GM23338 (cell line): ENCODE results near the gene TTYH3. TPM values are rescaled to one million over a fixed set of nuclear protein-coding genes. Genes with fewer than 3 reads are reported as not detected.

Source experiments
- ATAC-seq: fragments of 200-7000 bp; cut with Tn5 transposase; 3 replicates; pipeline ENCODE4 v1.9.1; 2020
- DNase-seq: peaks from one replicate; pipeline ENCODE4 v3.0.0-alpha.2; 2015; ENCODE audit warnings: low spot score
- H2AFZ ChIP-seq: fragments of 200-600 bp; sonication (generic); 2 replicates; pipeline ENCODE4 v1.8.0; 2016; ENCODE audit warnings: antibody characterized with exemption, mild to moderate bottlenecking, moderate library complexity
- H3F3A ChIP-seq: fragments of 200-600 bp; sonication (generic); replicated peaks from 2 replicates; pipeline ENCODE4 v1.8.0; 2017; ENCODE audit warnings: antibody characterized with exemption, mixed run types, low read depth
- H3K27ac ChIP-seq: fragments of 200-600 bp; sonication (generic); 2 replicates; pipeline ENCODE4 v1.6.1; 2016; ENCODE audit warnings: low read depth
- H3K27me3 ChIP-seq: fragments of 200-600 bp; sonication (generic); 2 replicates; pipeline ENCODE4 v1.8.0; 2016; ENCODE audit warnings: mild to moderate bottlenecking, mixed run types, moderate library complexity; ENCODE audit not compliant: insufficient read depth
- H3K36me3 ChIP-seq: fragments of 200-600 bp; sonication (generic); 2 replicates; pipeline ENCODE4 v1.8.0; 2016; ENCODE audit warnings: mild to moderate bottlenecking; ENCODE audit not compliant: insufficient read depth
- H3K4me1 ChIP-seq: fragments of 200-600 bp; sonication (generic); 2 replicates; pipeline ENCODE4 v1.8.0; 2016; ENCODE audit warnings: mild to moderate bottlenecking, moderate library complexity; ENCODE audit not compliant: insufficient read depth
- H3K4me2 ChIP-seq: fragments of 200-600 bp; sonication (generic); 2 replicates; pipeline ENCODE4 v1.7.1; 2017; ENCODE audit warnings: mixed run types
- H3K4me3 ChIP-seq: fragments of 200-600 bp; sonication (generic); 2 replicates; pipeline ENCODE4 v1.6.1; 2016; ENCODE audit warnings: mixed run types
- H3K79me2 ChIP-seq: fragments of 200-600 bp; sonication (generic); replicated peaks from 2 replicates; pipeline ENCODE4 v1.8.0; 2017; ENCODE audit warnings: mild to moderate bottlenecking; ENCODE audit not compliant: insufficient read depth
- H3K9me2 ChIP-seq: fragments of 200-600 bp; sonication (generic); 2 replicates; pipeline ENCODE4 v1.8.0; 2017; ENCODE audit not compliant: insufficient read depth
- H4K20me1 ChIP-seq: fragments of 200-600 bp; sonication (generic); replicated peaks from 2 replicates; pipeline ENCODE4 v1.8.0; 2017; ENCODE audit warnings: mild to moderate bottlenecking; ENCODE audit not compliant: insufficient read depth
- H3K27ac Mint-ChIP-seq: 2 replicates; pipeline ENCODE4 v1.8.0; 2020; ENCODE audit warnings: inconsistent platforms, mild to moderate bottlenecking, moderate library complexity, mixed read lengths
- H3K27me3 Mint-ChIP-seq: 3 replicates; pipeline ENCODE4 v1.8.0; 2022; ENCODE audit warnings: low read depth, mild to moderate bottlenecking, moderate library complexity, mixed read lengths, inconsistent platforms; ENCODE audit not compliant: insufficient read depth, poor library complexity
- H3K36me3 Mint-ChIP-seq: 3 replicates; pipeline ENCODE4 v1.8.0; 2021; ENCODE audit warnings: low read depth, mild to moderate bottlenecking, inconsistent platforms, moderate library complexity, mixed read lengths
- H3K4me1 Mint-ChIP-seq: 3 replicates; pipeline ENCODE4 v1.8.0; 2020; ENCODE audit warnings: mild to moderate bottlenecking, inconsistent platforms, mixed read lengths
- H3K4me3 Mint-ChIP-seq: 3 replicates; pipeline ENCODE4 v1.8.0; 2021; ENCODE audit warnings: moderate library complexity, mild to moderate bottlenecking, inconsistent platforms, mixed read lengths
- H3K9me3 Mint-ChIP-seq: 3 replicates; pipeline ENCODE4 v1.8.0; 2020; ENCODE audit warnings: moderate library complexity, mild to moderate bottlenecking, inconsistent platforms, mixed read lengths
- CREB1 ChIP-seq: fragments of 250-450 bp; sonication (Bioruptor Pico); IDR thresholded peaks from 2 replicates; pipeline ENCODE4 v1.5.0; 2020; ENCODE audit warnings: low read depth, mild to moderate bottlenecking, moderate library complexity
- CTCF ChIP-seq, 2 experiments: fragments of 200-600 bp in 1 of 2; sonication (generic) in 1 of 2; conservative IDR thresholded peaks; 2 replicates each; pipeline versions ENCODE4 v1.5.1 to v1.6.1; 2016 to 2017; ENCODE audit warnings: antibody characterized with exemption in 2 of 2, low read depth in 2 of 2, mild to moderate bottlenecking in 2 of 2, moderate library complexity in 1 of 2
- ETS1 ChIP-seq: IDR thresholded peaks from 2 replicates; pipeline ENCODE4 v1.6.1; 2016; ENCODE audit warnings: antibody characterized with exemption
- EZH2 ChIP-seq: fragments of 200-600 bp; sonication (generic); IDR thresholded peaks from one replicate; pipeline ENCODE4 v1.8.0; 2017; ENCODE audit warnings: antibody characterized with exemption, mild to moderate bottlenecking, low read depth; ENCODE audit not compliant: unreplicated experiment
- EZH2phosphoT487 ChIP-seq: fragments of 200-600 bp; sonication (generic); IDR thresholded peaks from one replicate; pipeline ENCODE4 v1.8.1; 2018; ENCODE audit warnings: antibody characterized with exemption; ENCODE audit not compliant: unreplicated experiment
- JUNB ChIP-seq: IDR thresholded peaks from one replicate; pipeline ENCODE4 v1.6.1; 2016; ENCODE audit warnings: antibody characterized with exemption; ENCODE audit not compliant: unreplicated experiment
- NANOG ChIP-seq: IDR thresholded peaks from 2 replicates; pipeline ENCODE4 v1.6.1; 2016; ENCODE audit warnings: antibody characterized with exemption, borderline replicate concordance
- POLR2AphosphoS5 ChIP-seq: IDR thresholded peaks from 2 replicates; pipeline ENCODE4 v1.6.1; 2016; ENCODE audit warnings: antibody characterized with exemption, low read depth
- REST ChIP-seq: IDR thresholded peaks from one replicate; pipeline ENCODE4 v1.6.1; 2018; ENCODE audit warnings: antibody characterized with exemption; ENCODE audit not compliant: unreplicated experiment
- STAT1 ChIP-seq: IDR thresholded peaks from one replicate; pipeline ENCODE4 v1.6.1; 2016; ENCODE audit warnings: antibody characterized with exemption; ENCODE audit not compliant: unreplicated experiment
- ZNF114 ChIP-seq: fragments of 250-450 bp; sonication (Bioruptor Pico); IDR thresholded peaks from 2 replicates; pipeline ENCODE4 v1.5.0; 2020; ENCODE audit warnings: mild to moderate bottlenecking, moderate library complexity
- ZNF331 ChIP-seq: fragments of 250-450 bp; sonication (Bioruptor Pico); IDR thresholded peaks from 2 replicates; pipeline ENCODE4 v1.5.0; 2020; ENCODE audit warnings: low read depth, mild to moderate bottlenecking, moderate library complexity
- ZNF462 ChIP-seq: fragments of 250-450 bp; sonication (Bioruptor Pico); IDR thresholded peaks from 2 replicates; pipeline ENCODE4 v1.5.0; 2020; ENCODE audit warnings: mild to moderate bottlenecking, moderate library complexity
- polyA plus RNA-seq: library from polyadenylated mRNA; unstranded; fragments of >200 nt; fragmentation: Nextera tagmentation; extraction: Ambion mirVana; gene quantifications from 2 replicates; pipeline ENCODE4 v1.2.1, GENCODE V29; 2016
- total RNA-seq: library from RNA; depleted of rRNA; stranded (reverse); fragments of >200 nt; shearing (Covaris generic); gene quantifications from 2 replicates; pipeline ENCODE4 v1.2.3, GENCODE V29; 2014

Gene TTYH3
- total and polyA plus RNA-seq, 2 experiments from 2014 or later = 59.6 to 126 TPM

GRCh38 chr7:2619116-2619515 lies 12.7 kb upstream of the TTYH3 start:
- Mint-ChIP-seq H3K4me3 (no peak overlapping the region), H3K9me3 (no peaks in the 10 kb centered on the region), H3K36me3 (no peaks in the 10 kb centered on the region), H3K27ac (no peak overlapping the region), H3K27me3 (peaks cover 10% of the 10 kb centered on the region), H3K4me1 (peaks cover 35% of the 10 kb centered on the region)
- H3K4me1 ChIP-seq = peaks cover 17% of the 10 kb centered on the region
- H3K4me2 ChIP-seq = no peak overlapping the region
- H3K27me3 ChIP-seq = no peaks in the 10 kb centered on the region
- H4K20me1 ChIP-seq = no peaks in the 10 kb centered on the region
- no peaks in the 10 kb centered on the region for H3K79me2 ChIP-seq
- no peaks in the 10 kb centered on the region for H3K9me2 ChIP-seq
- H2AFZ ChIP-seq = no peak overlapping the region
- no peak for TF ChIP-seq JUNB
- TF ChIP-seq REST = no peak
- no peak for TF ChIP-seq NANOG
- TF ChIP-seq ZNF331 (CRISPR knock-in tag) = no peak
- TF ChIP-seq EZH2 = no peak
- no peak for TF ChIP-seq ZNF462
- no peak for TF ChIP-seq EZH2phosphoT487
- no peak for TF ChIP-seq POLR2AphosphoS5
- no peak for TF ChIP-seq CTCF (conservative IDR thresholded peaks at IDR 0.05; ENCODE audit: low read depth in 2 of 2)
- TF ChIP-seq ETS1 = no peak
- no peak for TF ChIP-seq CREB1
- no peak for TF ChIP-seq STAT1
- no peak for TF ChIP-seq ZNF114 (CRISPR knock-in tag)
- DNase-seq (no peak), ATAC-seq (no peak)
- no peak overlapping the region for H3K4me3 ChIP-seq
- H3F3A ChIP-seq = peaks cover 14% of the 10 kb centered on the region; the same call in 1 of the 2 replicates
- 0 out of 2 replicates have a peak overlapping the region, but pooled peaks have one; percentile 45 for H3K27ac ChIP-seq
- H3K36me3 ChIP-seq = no peaks in the 10 kb centered on the region
